Breast epithelium (tissue), 3 donors: ENCODE measurements around the gene SLC7A7.

Experiments used
- POLR2A ChIP-seq: fragments of 450-650 bp; IDR thresholded peaks from one replicate; pipeline ENCODE4 v1.6.1; 2016; ENCODE audit warnings: antibody characterized with exemption, mild to moderate bottlenecking, moderate library complexity
- TF ChIP-seq, protein P1 (sequence below), 3 donors: fragments of 450-650 bp; IDR thresholded peaks; one replicate each; pipeline ENCODE4 v1.5.1; 2016 to 2017; ENCODE audit warnings: antibody characterized with exemption in 3 of 3, mild to moderate bottlenecking in 3 of 3, moderate library complexity in 3 of 3

DNA sequence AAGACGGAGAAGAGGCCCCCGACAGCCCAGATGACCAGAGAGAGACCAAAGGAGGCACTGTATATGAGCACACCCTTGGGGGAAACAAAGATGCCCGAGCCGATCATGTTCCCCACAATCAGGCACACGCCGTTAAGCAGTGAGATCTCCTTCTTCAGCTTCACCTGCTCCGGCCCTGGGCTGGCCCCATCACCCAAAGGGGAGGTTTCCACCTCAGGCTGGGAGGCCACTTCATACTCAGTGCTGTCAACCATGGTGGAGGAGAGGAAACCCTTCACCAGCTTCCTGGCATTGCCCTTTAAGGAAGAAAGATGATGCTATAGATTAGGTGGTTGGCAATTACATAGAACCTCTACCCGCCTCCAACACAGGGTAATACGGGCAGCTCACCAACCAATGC lies 2.1 kb downstream of the SLC7A7 start:
- TF ChIP-seq, protein P1, sequence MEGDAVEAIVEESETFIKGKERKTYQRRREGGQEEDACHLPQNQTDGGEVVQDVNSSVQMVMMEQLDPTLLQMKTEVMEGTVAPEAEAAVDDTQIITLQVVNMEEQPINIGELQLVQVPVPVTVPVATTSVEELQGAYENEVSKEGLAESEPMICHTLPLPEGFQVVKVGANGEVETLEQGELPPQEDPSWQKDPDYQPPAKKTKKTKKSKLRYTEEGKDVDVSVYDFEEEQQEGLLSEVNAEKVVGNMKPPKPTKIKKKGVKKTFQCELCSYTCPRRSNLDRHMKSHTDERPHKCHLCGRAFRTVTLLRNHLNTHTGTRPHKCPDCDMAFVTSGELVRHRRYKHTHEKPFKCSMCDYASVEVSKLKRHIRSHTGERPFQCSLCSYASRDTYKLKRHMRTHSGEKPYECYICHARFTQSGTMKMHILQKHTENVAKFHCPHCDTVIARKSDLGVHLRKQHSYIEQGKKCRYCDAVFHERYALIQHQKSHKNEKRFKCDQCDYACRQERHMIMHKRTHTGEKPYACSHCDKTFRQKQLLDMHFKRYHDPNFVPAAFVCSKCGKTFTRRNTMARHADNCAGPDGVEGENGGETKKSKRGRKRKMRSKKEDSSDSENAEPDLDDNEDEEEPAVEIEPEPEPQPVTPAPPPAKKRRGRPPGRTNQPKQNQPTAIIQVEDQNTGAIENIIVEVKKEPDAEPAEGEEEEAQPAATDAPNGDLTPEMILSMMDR (IDR thresholded peaks at IDR 0.05): no peak
- TF ChIP-seq POLR2A: no peak
